ENCODE results near the gene ACTG1.

ACTG1 gene

GRCh38 chr17:81513753-81514488, 1.3 kb upstream of the ACTG1 start:
- Histone ChIP-seq H3K4me3 (ENCODE audit: insufficient read length, low read depth) (peak overlapping the region; percentile 69), H3K4me1 (ENCODE audit: insufficient read depth, insufficient read length) (peaks cover 17% of the 10 kb centered on the region), H3K9me3 (ENCODE audit: insufficient read depth, low read length) (no peaks in the 10 kb centered on the region), H3K36me3 (ENCODE audit: insufficient read depth, insufficient read length, low read length) (peaks cover 56% of the 10 kb centered on the region), H3K27me3 (ENCODE audit: insufficient read depth, insufficient read length) (peaks cover 13% of the 10 kb centered on the region), H3K9ac (ENCODE audit: insufficient read length, low read depth) (peak overlapping the region; percentile 93)
- no peak for TF ChIP-seq ZNF274 (IDR thresholded peaks at IDR 0.05; ENCODE audit: low read depth, low read length)
- TF ChIP-seq SUZ12 (IDR thresholded peaks at IDR 0.05; ENCODE audit: extremely low read depth, insufficient read depth, insufficient read length) = no peak
- TF ChIP-seq YY1 (IDR thresholded peaks at IDR 0.05; ENCODE audit: insufficient read depth, insufficient read length) = no peak
- DNase-seq (ENCODE audit: low read depth, low spot score) = no peak

GRCh38 chr17:81513372-81513752, 763 bp upstream of the ACTG1 start:
- peaks cover 7% of the 10 kb centered on the region for H3K27me3 ChIP-seq (ENCODE audit: insufficient read depth, insufficient read length)

GRCh38 chr17:81511804-81512561, 616 bp downstream of the ACTG1 start:
- peaks cover 5% of the 10 kb centered on the region for H3K4me1 ChIP-seq (ENCODE audit: insufficient read depth, insufficient read length)

More at GRCh38 chr17:81513372-81513752, 763 bp upstream of the ACTG1 start:
- TF ChIP-seq YY1 (IDR thresholded peaks at IDR 0.05; ENCODE audit: insufficient read depth, insufficient read length) (no peak), ZNF274 (IDR thresholded peaks at IDR 0.05; ENCODE audit: low read depth, low read length) (no peak), SUZ12 (IDR thresholded peaks at IDR 0.05; ENCODE audit: extremely low read depth, insufficient read depth, insufficient read length) (no peak)
- peak overlapping the region; percentile 93 for H3K9ac ChIP-seq (ENCODE audit: insufficient read length, low read depth)
- peak overlapping the region; percentile 69 for H3K4me3 ChIP-seq (ENCODE audit: insufficient read length, low read depth)
- peaks cover 57% of the 10 kb centered on the region for H3K36me3 ChIP-seq (ENCODE audit: insufficient read depth, insufficient read length, low read length)
- peaks cover 13% of the 10 kb centered on the region for H3K4me1 ChIP-seq (ENCODE audit: insufficient read depth, insufficient read length)
- H3K9me3 ChIP-seq (ENCODE audit: insufficient read depth, low read length) = no peaks in the 10 kb centered on the region
- DNase-seq (ENCODE audit: low read depth, low spot score) = peak; percentile 46

GRCh38 chr17:81511554-81511803, 1.1 kb downstream of the ACTG1 start:
- Histone ChIP-seq H3K36me3 (ENCODE audit: insufficient read depth, insufficient read length, low read length) (peaks cover 47% of the 10 kb centered on the region), H3K9ac (ENCODE audit: insufficient read length, low read depth) (peak overlapping the region; percentile 98), H3K4me1 (ENCODE audit: insufficient read depth, insufficient read length) (peaks cover 3% of the 10 kb centered on the region), H3K27me3 (ENCODE audit: insufficient read depth, insufficient read length) (no peaks in the 10 kb centered on the region), H3K4me3 (ENCODE audit: insufficient read length, low read depth) (peak overlapping the region; percentile 99), H3K9me3 (ENCODE audit: insufficient read depth, low read length) (no peaks in the 10 kb centered on the region)
- TF ChIP-seq SUZ12 (IDR thresholded peaks at IDR 0.05; ENCODE audit: extremely low read depth, insufficient read depth, insufficient read length) = no peak
- TF ChIP-seq ZNF274 (IDR thresholded peaks at IDR 0.05; ENCODE audit: low read depth, low read length) = no peak
- TF ChIP-seq YY1 (IDR thresholded peaks at IDR 0.05; ENCODE audit: insufficient read depth, insufficient read length) = no peak
- no peak for DNase-seq (ENCODE audit: low read depth, low spot score)

More at GRCh38 chr17:81511804-81512561, 616 bp downstream of the ACTG1 start:
- TF ChIP-seq ZNF274 (IDR thresholded peaks at IDR 0.05; ENCODE audit: low read depth, low read length) (no peak), SUZ12 (IDR thresholded peaks at IDR 0.05; ENCODE audit: extremely low read depth, insufficient read depth, insufficient read length) (no peak), YY1 (IDR thresholded peaks at IDR 0.05; ENCODE audit: insufficient read depth, insufficient read length) (no peak)
- Histone ChIP-seq H3K9ac (ENCODE audit: insufficient read length, low read depth) (peak overlapping the region; percentile 98), H3K9me3 (ENCODE audit: insufficient read depth, low read length) (no peaks in the 10 kb centered on the region), H3K4me3 (ENCODE audit: insufficient read length, low read depth) (peak overlapping the region; percentile 99), H3K36me3 (ENCODE audit: insufficient read depth, insufficient read length, low read length) (peaks cover 52% of the 10 kb centered on the region), H3K27me3 (ENCODE audit: insufficient read depth, insufficient read length) (no peaks in the 10 kb centered on the region)
- DNase-seq (ENCODE audit: low read depth, low spot score) = no peak

GRCh38 chr17:81510785-81511553, 1.6 kb downstream of the ACTG1 start:
- peak overlapping the region; percentile 99 for H3K4me3 ChIP-seq (ENCODE audit: insufficient read length, low read depth)
- peak overlapping the region; percentile 98 for H3K9ac ChIP-seq (ENCODE audit: insufficient read length, low read depth)
- no peaks in the 10 kb centered on the region for H3K9me3 ChIP-seq (ENCODE audit: insufficient read depth, low read length)
- peaks cover 42% of the 10 kb centered on the region for H3K36me3 ChIP-seq (ENCODE audit: insufficient read depth, insufficient read length, low read length)
- no peaks in the 10 kb centered on the region for H3K27me3 ChIP-seq (ENCODE audit: insufficient read depth, insufficient read length)
- H3K4me1 ChIP-seq (ENCODE audit: insufficient read depth, insufficient read length) = peaks cover 2% of the 10 kb centered on the region
- DNase-seq (ENCODE audit: low read depth, low spot score) = no peak
- TF ChIP-seq YY1 (IDR thresholded peaks at IDR 0.05; ENCODE audit: insufficient read depth, insufficient read length) = no peak
- no peak for TF ChIP-seq ZNF274 (IDR thresholded peaks at IDR 0.05; ENCODE audit: low read depth, low read length)

- DNase-seq (ENCODE audit: low read depth, low spot score) = no peak
- H3K9me3 ChIP-seq (ENCODE audit: insufficient read depth, low read length) = no peaks in the 10 kb centered on the region
- TF ChIP-seq YY1 (IDR thresholded peaks at IDR 0.05; ENCODE audit: insufficient read depth, insufficient read length) (no peak), ZNF274 (IDR thresholded peaks at IDR 0.05; ENCODE audit: low read depth, low read length) (no peak), SUZ12 (IDR thresholded peaks at IDR 0.05; ENCODE audit: extremely low read depth, insufficient read depth, insufficient read length) (no peak)
- peak overlapping the region; percentile 98 for H3K9ac ChIP-seq (ENCODE audit: insufficient read length, low read depth)
- no peaks in the 10 kb centered on the region for H3K27me3 ChIP-seq (ENCODE audit: insufficient read depth, insufficient read length)
- peaks cover 37% of the 10 kb centered on the region for H3K36me3 ChIP-seq (ENCODE audit: insufficient read depth, insufficient read length, low read length)
- peak overlapping the region; percentile 99 for H3K4me3 ChIP-seq (ENCODE audit: insufficient read length, low read depth)
- peaks cover 2% of the 10 kb centered on the region for H3K4me1 ChIP-seq (ENCODE audit: insufficient read depth, insufficient read length)
These were observed 2.4 kb downstream of the ACTG1 start for GRCh38 chr17:81509972-81510784.

Data from NT2/D1 (cell line).